ENCODE measurements around the gene ADAMTSL3.

Gene ADAMTSL3, protein sequence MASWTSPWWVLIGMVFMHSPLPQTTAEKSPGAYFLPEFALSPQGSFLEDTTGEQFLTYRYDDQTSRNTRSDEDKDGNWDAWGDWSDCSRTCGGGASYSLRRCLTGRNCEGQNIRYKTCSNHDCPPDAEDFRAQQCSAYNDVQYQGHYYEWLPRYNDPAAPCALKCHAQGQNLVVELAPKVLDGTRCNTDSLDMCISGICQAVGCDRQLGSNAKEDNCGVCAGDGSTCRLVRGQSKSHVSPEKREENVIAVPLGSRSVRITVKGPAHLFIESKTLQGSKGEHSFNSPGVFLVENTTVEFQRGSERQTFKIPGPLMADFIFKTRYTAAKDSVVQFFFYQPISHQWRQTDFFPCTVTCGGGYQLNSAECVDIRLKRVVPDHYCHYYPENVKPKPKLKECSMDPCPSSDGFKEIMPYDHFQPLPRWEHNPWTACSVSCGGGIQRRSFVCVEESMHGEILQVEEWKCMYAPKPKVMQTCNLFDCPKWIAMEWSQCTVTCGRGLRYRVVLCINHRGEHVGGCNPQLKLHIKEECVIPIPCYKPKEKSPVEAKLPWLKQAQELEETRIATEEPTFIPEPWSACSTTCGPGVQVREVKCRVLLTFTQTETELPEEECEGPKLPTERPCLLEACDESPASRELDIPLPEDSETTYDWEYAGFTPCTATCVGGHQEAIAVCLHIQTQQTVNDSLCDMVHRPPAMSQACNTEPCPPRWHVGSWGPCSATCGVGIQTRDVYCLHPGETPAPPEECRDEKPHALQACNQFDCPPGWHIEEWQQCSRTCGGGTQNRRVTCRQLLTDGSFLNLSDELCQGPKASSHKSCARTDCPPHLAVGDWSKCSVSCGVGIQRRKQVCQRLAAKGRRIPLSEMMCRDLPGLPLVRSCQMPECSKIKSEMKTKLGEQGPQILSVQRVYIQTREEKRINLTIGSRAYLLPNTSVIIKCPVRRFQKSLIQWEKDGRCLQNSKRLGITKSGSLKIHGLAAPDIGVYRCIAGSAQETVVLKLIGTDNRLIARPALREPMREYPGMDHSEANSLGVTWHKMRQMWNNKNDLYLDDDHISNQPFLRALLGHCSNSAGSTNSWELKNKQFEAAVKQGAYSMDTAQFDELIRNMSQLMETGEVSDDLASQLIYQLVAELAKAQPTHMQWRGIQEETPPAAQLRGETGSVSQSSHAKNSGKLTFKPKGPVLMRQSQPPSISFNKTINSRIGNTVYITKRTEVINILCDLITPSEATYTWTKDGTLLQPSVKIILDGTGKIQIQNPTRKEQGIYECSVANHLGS (N-terminal part only)

DNA sequence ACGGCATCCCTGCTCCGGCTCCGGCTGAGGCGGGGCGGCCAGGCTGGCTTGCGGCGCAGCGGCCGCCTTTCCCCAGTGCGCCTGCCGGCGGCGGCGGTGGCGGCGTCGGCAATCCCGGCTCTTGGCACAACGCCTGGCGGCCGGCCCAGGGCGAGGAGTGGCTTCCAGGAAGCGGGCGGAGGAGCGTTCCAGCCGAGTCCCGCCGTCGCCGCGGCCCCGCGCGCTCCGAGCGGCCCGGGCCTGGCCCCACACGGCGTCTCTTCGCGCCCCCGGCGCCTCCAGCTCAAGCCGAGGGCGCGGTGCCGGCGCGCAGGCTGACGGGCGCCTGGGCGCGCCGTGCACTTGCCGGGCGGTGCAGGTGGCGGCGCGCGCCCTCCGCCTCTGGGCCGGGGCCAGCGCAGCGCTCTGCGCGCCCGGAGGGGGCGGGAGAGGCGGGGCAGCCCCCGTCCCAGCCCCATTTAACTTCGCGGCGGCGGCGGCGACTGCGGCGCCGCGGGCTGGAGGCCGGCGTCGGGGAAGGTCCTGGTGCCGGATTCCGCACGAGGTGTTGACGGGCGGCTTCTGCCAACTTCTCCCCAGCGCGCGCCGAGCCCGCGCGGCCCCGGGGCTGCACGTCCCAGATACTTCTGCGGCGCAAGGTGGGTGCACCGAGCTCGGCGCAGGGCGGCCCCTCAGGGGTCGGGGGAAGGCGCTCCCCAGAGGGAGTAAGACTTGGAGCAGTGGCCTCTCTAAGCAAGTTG, at the start of gene ADAMTSL3:
Gene ADAMTSL3 (plus strand): TSS at position 485 of the 740 bp plus-strand sequence. CDS start 1,639 bp downstream, outside the sequence.
- H3K36me3 Mint-ChIP-seq = no peaks in the 10 kb centered on the region
- H3K9me3 Mint-ChIP-seq = no peaks in the 10 kb centered on the region
- no peak within 1 kb of the TSS for H3K4me3 Mint-ChIP-seq
- DNase-seq = no peak
- no peak within 1 kb of the TSS for H3K27ac Mint-ChIP-seq
- H3K27me3 Mint-ChIP-seq = peaks cover 41% of the 10 kb centered on the region
- CTCF ChIA-PET = no interaction called here
- no peaks in the 10 kb centered on the region for H3K4me1 Mint-ChIP-seq

- Mint-ChIP-seq H3K36me3 (no peaks in the 10 kb centered on the region), H3K4me1 (no peaks in the 10 kb centered on the region), H3K27ac (no peak overlapping the region), H3K4me3 (no peak overlapping the region), H3K27me3 (peaks cover under 1% of the 10 kb centered on the region), H3K9me3 (peaks cover 7% of the 10 kb centered on the region)
- no peak for DNase-seq
- CTCF ChIA-PET = no interaction called here
Measured at GRCh38 chr15:83604549-83604948, 49.4 kb upstream of the ADAMTSL3 start.

GRCh38 chr15:83605111-83605945, 48.6 kb upstream of the ADAMTSL3 start:
- no peaks in the 10 kb centered on the region for H3K36me3 Mint-ChIP-seq
- DNase-seq = no peak
- H3K4me3 Mint-ChIP-seq = no peak overlapping the region
- CTCF ChIA-PET = no interaction called here
- H3K4me1 Mint-ChIP-seq = no peaks in the 10 kb centered on the region
- peaks cover 2% of the 10 kb centered on the region for H3K9me3 Mint-ChIP-seq
- H3K27me3 Mint-ChIP-seq = peaks cover 6% of the 10 kb centered on the region
- no peak overlapping the region for H3K27ac Mint-ChIP-seq

- Mint-ChIP-seq H3K36me3 (no peaks in the 10 kb centered on the region), H3K27me3 (peaks cover 6% of the 10 kb centered on the region), H3K4me3 (no peak overlapping the region), H3K9me3 (no peaks in the 10 kb centered on the region), H3K4me1 (no peaks in the 10 kb centered on the region), H3K27ac (no peak overlapping the region)
- no peak for DNase-seq
- CTCF ChIA-PET = no interaction called here
Measured at GRCh38 chr15:83610132-83610531, 43.8 kb upstream of the ADAMTSL3 start.

DNA sequence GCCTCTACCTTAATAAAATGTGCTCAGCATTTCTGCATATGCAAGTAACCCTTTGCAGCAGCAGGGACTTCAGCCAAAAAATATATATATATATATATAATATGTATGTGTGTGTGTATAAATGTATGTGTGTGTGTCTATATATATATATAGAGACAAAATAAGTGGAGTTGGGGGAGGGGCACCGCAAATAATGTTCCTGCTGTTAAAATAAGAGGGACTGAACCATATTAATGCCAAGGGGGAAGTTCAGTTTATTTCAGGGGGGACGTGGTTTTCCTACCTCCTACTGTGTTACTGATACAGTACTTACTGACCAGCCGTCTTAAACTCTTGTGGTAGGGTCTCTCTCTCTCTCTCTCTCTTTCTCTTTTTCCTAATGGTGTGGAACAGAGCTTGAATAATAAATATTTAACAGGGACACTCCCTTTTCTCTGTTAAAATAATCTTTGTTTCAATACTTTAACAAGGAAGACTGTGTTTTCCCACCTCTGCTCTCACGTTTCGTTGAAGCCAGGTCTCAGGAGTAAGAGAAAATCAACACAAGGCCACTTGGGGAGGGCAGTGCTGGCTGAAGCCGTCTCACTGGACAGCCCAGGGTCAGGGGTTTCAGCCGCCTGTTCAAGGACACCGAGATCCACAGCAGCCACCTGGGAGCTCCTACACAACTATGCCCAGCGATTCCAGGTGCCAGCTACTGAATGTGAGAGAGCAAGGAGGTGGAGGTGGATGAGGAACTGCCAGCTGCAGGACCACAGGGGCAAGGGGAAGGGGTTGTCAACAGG, 42.8 kb upstream of the ADAMTSL3 start:
- no peaks in the 10 kb centered on the region for H3K4me1 Mint-ChIP-seq
- CTCF ChIA-PET = no interaction called here
- H3K36me3 Mint-ChIP-seq = no peaks in the 10 kb centered on the region
- no peak for DNase-seq
- H3K27ac Mint-ChIP-seq = no peak overlapping the region
- peaks cover 6% of the 10 kb centered on the region for H3K27me3 Mint-ChIP-seq
- no peak overlapping the region for H3K4me3 Mint-ChIP-seq
- no peaks in the 10 kb centered on the region for H3K9me3 Mint-ChIP-seq

DNA sequence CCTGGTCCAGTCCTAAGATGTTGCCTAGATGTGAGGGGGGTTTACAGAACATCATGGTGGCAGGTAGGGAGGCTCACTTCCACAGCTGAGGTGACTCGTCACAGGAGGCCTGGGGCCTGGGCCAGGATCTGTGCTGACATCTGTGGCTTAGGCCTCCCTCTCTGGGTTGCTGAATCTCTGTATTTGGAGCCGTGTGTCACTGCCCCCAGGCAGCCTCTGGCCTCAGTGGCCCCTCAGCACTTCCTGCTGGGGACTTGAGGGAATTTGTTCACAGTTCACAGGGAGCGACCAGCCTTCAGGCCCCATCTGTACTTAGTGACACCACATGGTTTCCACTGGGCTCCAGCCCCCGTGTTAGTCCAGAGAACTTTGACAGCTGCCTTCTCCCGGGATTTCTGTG, 41.7 kb upstream of the ADAMTSL3 start:
- no peaks in the 10 kb centered on the region for H3K9me3 Mint-ChIP-seq
- no peak overlapping the region for H3K27ac Mint-ChIP-seq
- CTCF ChIA-PET = no interaction called here
- no peaks in the 10 kb centered on the region for H3K4me1 Mint-ChIP-seq
- DNase-seq = no peak
- H3K4me3 Mint-ChIP-seq = no peak overlapping the region
- H3K36me3 Mint-ChIP-seq = no peaks in the 10 kb centered on the region
- peaks cover 6% of the 10 kb centered on the region for H3K27me3 Mint-ChIP-seq

GRCh38 chr15:83612898-83613635, 40.9 kb upstream of the ADAMTSL3 start:
- no peak for DNase-seq
- Mint-ChIP-seq H3K36me3 (no peaks in the 10 kb centered on the region), H3K27ac (no peak overlapping the region), H3K4me3 (no peak overlapping the region), H3K9me3 (no peaks in the 10 kb centered on the region), H3K27me3 (peaks cover 6% of the 10 kb centered on the region), H3K4me1 (no peaks in the 10 kb centered on the region)
- CTCF ChIA-PET = no interaction called here

GRCh38 chr15:83613714-83614113, 40.2 kb upstream of the ADAMTSL3 start:
- no peaks in the 10 kb centered on the region for H3K9me3 Mint-ChIP-seq
- no peak overlapping the region for H3K4me3 Mint-ChIP-seq
- DNase-seq = no peak
- no peaks in the 10 kb centered on the region for H3K4me1 Mint-ChIP-seq
- CTCF ChIA-PET = no interaction called here
- H3K36me3 Mint-ChIP-seq = no peaks in the 10 kb centered on the region
- no peak overlapping the region for H3K27ac Mint-ChIP-seq
- H3K27me3 Mint-ChIP-seq = peaks cover 6% of the 10 kb centered on the region

DNA sequence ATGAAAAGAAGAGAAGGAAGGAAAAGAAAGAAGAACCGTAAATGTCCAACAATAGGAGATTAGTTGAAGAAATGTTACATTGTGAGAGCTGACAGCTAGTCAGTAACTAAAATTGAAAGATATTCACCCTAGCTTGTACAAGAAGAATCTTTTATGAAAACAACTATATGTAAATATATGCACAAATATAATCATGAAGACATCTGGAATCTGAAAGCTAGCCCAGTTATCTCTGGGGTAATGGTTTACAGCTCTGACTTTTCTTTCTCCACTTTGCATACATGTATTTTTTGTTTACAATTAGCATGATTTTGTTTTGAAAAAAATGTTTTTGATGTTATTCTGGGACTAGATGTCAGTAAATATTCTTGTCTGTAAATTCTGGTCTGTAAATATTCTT, 37.1 kb upstream of the ADAMTSL3 start:
- DNase-seq = no peak
- Mint-ChIP-seq H3K9me3 (no peaks in the 10 kb centered on the region), H3K36me3 (no peaks in the 10 kb centered on the region), H3K27me3 (no peaks in the 10 kb centered on the region), H3K4me3 (no peak overlapping the region), H3K27ac (no peak overlapping the region), H3K4me1 (no peaks in the 10 kb centered on the region)
- CTCF ChIA-PET = no interaction called here

- H3K27ac Mint-ChIP-seq = no peak overlapping the region
- no peaks in the 10 kb centered on the region for H3K4me1 Mint-ChIP-seq
- CTCF ChIA-PET = interaction anchor here (0.6 kb wide), 1 partner anchor 972 kb away, joined by 3 read pairs; no protein-coding TSS in a partner anchor
- DNase-seq = no peak
- H3K4me3 Mint-ChIP-seq = no peak overlapping the region
- no peaks in the 10 kb centered on the region for H3K27me3 Mint-ChIP-seq
- H3K9me3 Mint-ChIP-seq = peaks cover 2% of the 10 kb centered on the region
- H3K36me3 Mint-ChIP-seq = no peaks in the 10 kb centered on the region
Measured at GRCh38 chr15:83626171-83626802, 27.6 kb upstream of the ADAMTSL3 start.

- Mint-ChIP-seq H3K27ac (no peak overlapping the region), H3K27me3 (no peaks in the 10 kb centered on the region), H3K36me3 (no peaks in the 10 kb centered on the region), H3K9me3 (peaks cover 6% of the 10 kb centered on the region), H3K4me1 (no peaks in the 10 kb centered on the region), H3K4me3 (no peak overlapping the region)
- CTCF ChIA-PET = no interaction called here
- DNase-seq = no peak
Measured at GRCh38 chr15:83631534-83631933, 22.4 kb upstream of the ADAMTSL3 start.

GRCh38 chr15:83643201-83643600, 10.7 kb upstream of the ADAMTSL3 start:
- H3K36me3 Mint-ChIP-seq = no peaks in the 10 kb centered on the region
- H3K27ac Mint-ChIP-seq = no peak overlapping the region
- peaks cover 6% of the 10 kb centered on the region for H3K9me3 Mint-ChIP-seq
- H3K27me3 Mint-ChIP-seq = no peaks in the 10 kb centered on the region
- CTCF ChIA-PET = no interaction called here
- H3K4me1 Mint-ChIP-seq = no peaks in the 10 kb centered on the region
- no peak overlapping the region for H3K4me3 Mint-ChIP-seq
- no peak for DNase-seq
